Activated CD8-positive, alpha-beta memory T cell treated with anti-CD3 and anti-CD28 coated beads, Interleukin-2, amount 50 U/mL, for 1 hour (primary cell): Measurements from ENCODE around the gene ZNF282.
A peak's percentile ranks its signal among the peaks of the same experiment; 100 is the strongest.
"Not testable (repeated sequence)": the region's sequence is repeated elsewhere in the genome, so short reads cannot be mapped to it uniquely, and the experiment has no call there.

Experiments used
- DNase-seq: peaks from one replicate; pipeline ENCODE4 v3.0.0-alpha.2; 2020; ENCODE audit errors: extremely low read depth

Gene ZNF282

DNA sequence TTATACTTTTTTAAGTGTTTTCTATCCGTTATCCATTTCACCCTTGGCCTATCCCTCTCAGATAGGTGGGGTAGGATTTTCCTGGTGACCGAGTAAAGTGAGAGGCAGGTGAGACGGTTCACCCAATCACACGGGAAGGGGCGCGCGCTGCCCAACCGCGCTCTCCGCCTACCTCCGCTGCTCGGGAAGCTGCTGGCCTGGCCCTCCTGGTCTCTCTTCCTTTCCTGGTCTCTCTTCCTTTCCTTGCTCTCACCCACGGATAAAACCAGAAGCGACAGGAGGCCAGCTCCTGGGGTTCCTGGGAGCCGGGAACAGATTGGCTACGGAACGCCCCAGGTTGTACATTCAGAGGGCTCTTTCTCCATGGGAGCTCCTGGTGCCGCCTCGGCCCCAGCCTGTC is 29.8 kb downstream of the ZNF282 start:
- DNase-seq: no peak

DNA sequence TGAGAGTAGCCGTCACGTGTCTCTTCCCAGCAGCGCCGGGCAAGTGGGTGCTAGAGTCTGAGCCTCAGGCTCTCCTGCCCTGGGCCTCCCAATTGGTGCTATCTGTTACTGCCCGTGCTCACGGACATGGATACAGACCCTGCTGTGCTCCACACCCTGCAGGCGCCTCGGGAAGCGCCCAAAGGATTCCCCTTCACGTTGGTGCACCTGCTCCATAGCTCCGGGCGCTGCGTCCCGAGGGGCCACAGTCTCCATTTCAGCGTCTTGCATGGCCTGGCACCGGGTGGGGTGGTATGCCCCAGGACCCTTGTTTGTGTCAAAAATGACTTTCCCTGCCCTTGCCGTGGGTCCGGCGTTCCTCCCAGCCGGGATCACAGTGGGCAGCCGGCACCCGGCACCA is 30.3 kb downstream of the ZNF282 start:
- no peak for DNase-seq

DNA sequence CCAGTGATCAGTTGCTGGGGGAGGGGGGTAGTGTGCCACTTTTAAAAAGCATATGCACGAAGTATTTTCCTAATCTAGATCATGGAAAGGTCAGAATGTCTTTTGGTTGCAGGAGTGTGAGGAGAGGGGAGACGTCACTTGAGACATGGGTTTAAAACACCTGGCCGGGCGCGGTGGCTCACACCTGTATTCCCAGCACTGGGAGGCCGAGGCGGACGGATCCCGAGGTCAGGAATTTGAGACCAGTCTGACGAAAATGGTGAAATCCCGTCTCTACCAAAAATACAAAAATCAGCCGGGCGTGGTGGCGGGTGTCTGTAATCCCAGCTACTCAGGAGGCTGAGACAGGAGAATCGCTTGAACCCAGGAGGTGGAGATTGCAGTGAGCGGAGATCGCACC is 31.0 kb downstream of the ZNF282 start:
- DNase-seq: not testable (repeated sequence)

DNA sequence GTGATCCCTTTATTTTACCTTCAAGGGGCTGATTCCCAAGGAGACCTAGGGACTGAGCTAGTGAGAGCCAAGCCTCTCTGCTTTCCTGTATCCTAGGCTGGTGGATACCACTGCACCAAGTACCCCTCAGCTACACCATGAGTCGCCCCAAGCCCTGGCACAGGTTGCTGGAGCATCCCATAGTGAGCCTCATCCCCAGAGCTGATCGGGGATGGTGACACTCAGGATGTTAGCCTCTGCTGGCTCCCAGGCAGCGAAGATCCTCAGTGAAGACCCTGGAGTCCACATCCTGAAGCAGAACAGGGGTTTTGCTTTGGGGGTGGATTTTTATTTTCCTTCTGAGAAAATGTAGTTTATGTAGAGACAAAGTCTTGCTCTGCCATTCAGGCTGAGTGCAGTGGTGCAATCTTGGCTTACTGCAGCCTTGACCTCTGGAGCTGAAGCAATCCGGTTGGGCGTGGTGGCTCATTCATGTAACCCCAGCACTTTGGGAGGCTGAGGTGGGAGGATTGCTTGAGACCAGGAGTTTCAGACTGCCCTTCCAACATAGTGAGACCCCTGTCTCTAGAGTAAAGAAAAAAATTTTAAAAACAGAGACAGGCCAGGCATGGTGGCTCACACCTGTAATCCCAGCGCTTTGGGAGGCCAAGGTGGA is 31.6 kb downstream of the ZNF282 start:
- DNase-seq: no peak

DNA sequence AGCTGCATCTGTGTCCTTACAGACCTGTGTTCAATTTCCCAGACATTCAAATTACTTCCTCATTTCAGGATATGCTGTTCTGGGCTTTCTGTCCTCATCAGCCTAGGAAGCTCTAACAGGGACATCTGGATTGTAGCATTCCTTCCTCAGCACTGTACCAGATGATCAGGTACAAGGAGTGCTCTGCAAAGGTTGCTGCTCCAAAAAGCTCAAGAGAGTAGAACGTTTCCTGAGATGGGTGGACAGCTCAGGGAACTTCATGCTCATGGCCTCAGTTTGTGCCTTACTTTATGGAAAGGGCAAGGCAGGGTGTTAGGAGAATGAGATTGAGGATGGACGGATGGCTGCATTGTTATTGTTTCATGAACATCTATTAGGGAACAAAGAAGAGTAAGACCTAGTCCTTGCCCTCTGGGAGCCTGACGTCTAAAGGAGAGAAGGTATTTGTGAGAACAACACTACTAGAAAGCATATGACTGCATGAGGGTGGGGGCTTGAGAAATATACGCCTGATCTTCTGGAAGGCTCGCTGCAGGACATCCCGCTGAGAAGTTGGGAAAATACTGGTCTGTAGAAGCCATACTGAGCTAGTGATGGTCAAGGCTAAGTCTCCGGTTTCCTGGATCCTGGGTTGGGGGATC is 33.6 kb downstream of the ZNF282 start:
- no peak for DNase-seq

DNA sequence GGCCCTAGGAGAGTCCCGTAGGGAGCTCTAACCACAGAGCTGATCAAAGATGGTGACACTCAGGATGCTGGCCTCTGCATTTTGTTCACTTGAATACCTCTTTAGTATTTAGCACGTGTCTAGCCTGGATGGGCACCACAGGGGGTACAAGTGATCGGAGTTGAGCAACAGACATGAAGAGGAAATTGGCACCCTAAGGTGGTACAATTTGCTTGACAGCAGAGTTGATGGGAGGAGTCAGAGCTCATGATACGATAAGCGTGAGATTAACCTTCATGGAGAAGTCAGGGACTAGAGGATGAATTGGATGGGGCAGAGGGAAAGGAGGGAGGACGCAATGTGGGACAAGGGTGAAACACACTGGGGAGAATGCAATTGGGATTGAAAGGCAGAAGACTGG is 34.2 kb downstream of the ZNF282 start:
- no peak for DNase-seq

DNA sequence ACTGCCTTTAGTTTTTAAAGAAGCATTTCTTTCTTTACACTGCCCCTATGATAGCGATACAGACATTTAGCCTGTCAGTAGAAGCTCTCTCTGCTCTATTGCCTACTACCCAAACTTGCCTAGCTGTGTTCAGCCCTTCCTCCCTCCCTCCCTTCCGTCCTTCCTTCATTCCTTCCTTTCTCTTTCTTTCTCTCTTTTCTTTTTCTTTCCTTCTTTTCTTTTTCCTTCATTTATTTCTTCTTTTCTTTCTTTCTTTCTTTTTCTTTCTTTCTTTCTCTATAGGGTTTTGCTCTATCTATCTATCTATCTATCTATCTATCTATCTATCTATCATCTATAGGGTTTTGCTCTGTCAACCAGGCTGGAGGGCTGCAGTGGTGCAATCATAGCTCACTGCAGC is 37.0 kb downstream of the ZNF282 start:
- no peak for DNase-seq

DNA sequence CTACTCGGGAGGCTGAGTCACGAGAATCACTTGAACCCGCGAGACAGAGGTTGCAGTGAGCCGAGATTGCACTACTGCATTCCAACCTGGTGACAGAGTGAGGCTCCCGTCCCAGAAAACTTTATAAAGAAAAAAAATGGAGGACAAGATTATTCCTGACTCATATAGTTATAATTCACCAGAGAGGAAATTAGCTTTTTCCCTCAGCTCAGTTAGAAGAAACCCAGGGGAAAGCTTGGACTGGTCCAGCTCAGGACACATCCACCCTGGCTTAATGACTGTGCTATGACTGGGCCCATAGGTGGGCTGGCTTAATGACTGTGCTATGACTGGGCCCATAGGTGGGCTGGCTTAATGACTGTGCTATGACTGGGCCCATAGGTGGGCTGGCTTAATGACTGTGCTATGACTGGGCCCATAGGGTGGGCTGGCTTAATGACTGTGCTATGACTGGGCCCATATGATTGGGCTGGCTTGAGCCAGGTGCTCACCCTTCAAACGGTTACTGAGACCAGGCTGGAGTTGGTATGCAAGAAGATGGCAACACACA is 38.4 kb downstream of the ZNF282 start:
- DNase-seq: not testable (repeated sequence)

DNA sequence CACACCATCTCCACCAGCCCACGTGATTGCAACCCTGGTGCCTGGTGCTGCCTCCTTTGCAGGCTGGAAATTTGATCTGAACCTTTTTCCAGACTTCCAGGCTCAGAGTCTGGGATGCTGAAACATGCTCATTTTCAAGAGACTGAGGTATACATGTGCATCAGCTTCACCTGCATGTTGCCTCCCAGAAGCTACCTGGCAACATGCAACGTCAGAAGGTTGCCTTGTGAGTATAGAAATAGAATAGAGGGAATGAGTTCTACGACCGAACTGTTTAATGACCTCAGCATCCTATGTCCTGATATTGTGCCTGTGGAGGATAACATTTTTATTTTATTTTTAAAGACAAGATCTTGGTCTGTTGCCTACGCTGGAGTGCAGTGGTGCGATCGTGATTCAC is 42.2 kb downstream of the ZNF282 start:
- DNase-seq: no peak

DNA sequence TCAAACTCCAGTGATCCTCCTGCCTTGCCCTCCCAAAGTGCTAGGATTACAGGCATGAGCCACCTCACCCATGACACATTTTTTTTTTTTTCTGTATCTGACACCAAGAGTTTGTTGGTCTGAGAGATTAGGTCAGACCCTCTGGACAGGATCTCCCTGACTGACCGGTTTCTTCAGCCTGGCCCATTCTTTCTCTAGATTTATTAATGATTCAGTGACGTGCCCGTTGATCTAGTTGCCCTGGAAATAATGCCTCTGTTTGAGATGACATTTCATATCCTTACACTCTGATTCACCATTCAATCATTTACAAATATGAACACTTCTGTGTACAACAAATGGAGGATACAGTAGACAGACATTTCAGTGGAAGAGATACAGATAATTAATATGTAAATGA is 42.7 kb downstream of the ZNF282 start:
- no peak for DNase-seq

DNA sequence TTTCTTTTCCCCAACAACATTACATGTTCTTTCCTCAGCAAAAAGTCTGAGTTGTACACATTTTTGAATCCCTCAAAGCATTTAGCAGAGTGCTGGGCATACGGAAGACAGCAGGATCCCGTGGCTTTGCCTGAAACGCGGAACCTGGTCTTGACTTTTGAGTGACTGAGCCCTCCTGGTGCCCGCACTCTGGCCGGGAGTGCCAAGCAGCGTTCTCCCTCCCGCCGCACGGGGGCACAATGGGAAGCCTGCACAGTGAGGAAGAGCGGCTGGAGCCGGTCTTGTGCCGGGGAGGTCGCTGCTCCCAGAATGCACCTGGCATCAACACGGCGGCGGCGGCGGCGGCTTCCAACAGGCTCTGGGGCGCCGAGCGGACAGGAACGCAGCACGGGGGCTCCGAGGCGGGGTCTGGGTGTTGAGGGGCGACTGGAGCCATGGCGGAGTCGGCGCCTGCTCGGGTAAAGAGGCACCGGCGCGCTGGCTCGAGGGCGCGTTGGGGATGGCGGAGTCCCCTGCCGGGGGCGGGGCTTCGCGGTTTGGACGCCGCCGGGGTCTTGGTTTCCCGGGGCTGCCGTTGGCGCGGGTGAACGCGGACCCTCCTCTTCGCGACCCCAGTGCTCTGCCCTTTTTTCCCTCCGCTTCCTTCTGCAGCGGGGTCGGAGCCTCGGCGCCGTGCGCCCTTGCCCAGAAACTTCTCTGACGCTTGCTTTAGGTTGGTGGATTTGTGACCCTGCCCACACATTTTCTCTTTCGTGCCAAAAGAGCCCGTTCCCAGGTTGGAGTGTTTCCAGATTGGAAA is 44.2 kb downstream of the ZNF282 start, which contains the start of gene ZNF212:
Gene ZNF212, plus strand, starts transcription at position 307 of the 799 bp plus-strand sequence. Its CDS starts 128 bp downstream, at position 435.
- DNase-seq: peak; percentile 62

DNA sequence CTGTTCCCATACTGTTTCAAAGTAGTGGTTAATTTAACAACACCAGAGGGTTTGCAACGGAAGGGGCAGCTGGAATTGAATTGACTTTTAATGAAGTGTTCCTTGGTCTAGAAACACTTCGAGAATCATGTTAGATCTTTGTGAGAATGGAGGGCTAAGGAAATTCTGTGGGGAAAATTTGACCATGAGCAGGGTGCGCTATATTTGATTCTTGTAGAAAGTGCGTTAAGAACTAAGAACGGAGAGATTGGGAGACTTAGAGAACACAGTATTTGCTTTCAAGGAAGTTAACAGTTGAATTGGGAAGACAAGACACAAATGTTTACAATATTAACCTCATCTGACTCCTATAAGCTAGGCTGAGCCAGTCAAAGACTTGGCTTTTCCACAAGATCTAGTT is 45.3 kb downstream of the ZNF282 start:
- no peak for DNase-seq

DNA sequence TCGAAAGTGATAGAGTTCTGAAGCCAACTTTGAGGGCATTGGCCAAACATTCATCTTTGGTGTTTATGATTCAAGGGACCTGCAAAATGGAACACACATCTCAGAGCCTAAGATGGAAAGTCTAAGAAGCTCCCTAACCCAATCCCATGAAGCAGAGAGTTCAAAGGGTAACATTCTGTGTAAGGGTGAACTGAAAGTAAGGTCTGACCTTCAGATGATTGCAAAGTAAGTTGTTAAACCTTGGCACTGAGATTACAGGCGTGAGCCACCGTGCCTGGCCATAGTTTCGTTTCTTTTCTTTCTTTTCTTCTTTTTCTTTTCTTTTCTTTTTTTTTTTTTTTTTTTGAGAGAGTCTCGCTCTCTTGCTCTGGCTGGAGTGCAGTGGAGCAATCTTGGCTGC is 46.4 kb downstream of the ZNF282 start:
- no peak for DNase-seq

DNA sequence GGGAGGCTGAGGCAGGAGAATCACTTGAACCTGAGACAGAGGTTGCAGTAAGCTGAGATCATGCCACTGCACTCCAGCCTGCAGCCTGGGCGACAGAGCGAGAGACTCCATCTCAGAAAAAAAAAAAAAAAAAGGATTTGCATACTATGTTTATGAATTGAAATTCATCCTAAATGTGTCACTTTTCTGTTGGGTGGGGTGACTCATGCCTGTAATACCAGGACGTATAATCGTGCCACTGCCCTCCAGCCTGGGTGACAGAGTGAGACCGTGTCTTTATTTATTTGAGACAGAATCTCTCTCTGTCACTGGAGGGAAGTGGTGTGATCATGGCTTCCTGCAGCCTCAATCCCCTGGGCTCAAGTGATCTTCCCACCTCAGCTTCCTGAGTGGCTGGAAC is 49.9 kb downstream of the ZNF282 start:
- no peak for DNase-seq

DNA sequence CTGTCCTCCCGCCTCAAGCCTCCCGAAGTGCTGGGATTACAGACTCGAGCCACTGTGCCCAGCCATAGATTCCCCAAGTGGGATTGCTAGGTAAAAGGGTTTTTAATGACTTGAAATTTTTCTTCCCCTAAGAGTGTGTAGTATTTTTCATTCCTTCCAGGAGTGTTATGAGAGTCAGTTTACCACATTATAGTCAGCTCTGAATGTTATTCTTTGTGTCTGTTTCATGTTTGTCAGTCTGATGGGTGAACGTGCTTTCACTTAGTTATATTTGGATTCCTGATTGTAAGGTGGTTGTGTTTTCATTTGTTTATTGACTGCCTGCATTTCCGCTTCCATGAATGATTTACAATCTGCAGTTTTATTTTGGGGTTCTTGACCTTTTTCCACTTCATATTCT is 50.4 kb downstream of the ZNF282 start:
- DNase-seq: no peak

DNA sequence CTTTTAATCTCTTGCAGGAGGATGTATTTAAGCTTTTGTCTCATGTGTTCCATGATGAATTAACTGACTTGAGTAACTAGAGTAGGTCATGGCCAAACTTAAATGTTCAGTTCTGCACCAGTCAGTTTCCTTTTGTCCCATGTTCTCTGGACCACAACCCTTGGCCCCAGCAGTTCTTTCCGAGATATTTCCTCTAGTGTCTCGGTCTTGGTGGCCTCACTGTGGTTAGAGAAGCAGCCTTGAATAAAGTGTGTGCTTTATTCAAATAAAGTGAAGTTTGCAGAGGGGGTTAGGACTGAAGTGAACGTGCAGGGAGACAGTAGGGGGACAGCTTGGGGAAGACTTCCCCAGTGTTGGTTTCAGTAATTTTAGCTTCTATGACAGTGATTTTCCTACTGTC is 53.4 kb downstream of the ZNF282 start:
- no peak for DNase-seq

DNA sequence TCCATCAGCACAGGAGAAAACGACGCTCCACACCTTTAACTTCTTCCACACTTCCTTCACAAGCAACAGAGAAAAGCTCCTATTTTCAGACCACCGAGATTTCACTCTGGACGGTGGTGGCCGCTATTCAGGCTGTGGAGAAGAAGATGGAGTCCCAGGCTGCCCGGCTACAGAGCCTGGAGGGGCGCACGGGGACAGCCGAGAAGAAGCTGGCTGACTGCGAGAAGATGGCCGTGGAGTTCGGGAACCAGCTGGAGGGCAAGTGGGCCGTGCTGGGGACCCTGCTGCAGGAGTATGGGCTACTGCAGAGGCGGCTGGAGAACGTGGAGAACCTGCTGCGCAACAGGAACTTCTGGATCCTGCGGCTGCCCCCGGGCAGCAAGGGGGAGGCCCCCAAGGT is 54.8 kb downstream of the ZNF282 start:
- not testable (repeated sequence) for DNase-seq

DNA sequence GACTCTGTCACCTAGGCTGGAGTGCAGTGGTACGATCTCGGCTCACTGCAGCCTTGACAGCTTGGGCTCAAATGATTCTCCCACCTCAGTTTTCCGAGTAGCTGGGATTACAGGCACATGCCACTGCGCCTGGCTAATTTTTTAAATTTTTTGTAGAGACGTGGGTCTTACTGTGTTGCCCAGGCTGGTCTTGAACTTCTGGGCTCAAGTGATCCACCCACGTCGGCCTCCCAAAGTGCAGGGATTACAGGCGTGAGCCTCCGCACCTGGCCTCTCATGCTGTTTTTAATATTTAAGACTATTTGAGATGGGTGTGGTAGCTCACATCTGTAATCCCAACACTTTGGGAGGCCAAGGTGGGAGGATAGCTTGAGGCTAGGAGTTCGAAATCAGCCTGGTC is 56.2 kb downstream of the ZNF282 start:
- DNase-seq: not testable (repeated sequence)

DNA sequence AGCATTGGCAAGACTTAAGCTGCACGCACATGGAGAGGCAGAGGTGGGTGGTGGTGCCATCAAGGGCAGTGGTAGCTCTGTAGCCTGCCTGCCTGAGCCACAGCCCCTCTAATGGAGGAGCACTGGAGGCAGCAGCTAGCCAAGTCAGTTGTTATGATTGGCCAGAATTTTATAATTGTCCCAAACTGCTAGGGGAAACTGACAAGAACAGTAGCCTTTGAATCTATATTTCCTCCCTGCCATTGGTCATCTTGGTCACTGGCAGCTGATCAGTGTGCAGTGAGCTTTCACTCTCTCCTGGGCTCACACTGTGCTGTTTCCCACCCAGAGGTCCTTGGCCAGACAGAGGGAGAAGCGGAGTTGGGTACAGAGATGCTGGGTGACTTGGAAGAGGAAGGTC is 57.0 kb downstream of the ZNF282 start:
- DNase-seq: no peak

DNA sequence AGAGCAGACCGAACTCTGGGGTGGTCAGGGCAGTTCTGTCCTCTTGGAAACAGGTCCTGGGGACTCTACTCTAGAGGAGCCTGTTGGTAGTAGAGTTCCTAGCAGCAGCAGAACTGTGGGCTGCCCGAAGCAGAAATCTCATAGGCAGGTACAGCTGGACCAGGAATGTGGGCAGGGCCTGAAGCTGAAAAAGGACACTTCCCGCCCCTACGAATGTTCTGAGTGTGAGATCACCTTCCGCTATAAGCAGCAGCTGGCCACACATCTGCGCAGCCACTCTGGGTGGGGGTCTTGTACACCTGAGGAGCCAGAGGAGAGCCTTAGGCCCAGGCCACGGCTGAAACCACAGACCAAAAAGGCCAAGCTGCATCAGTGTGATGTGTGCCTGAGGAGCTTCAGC is 58.3 kb downstream of the ZNF282 start:
- no peak for DNase-seq

DNA sequence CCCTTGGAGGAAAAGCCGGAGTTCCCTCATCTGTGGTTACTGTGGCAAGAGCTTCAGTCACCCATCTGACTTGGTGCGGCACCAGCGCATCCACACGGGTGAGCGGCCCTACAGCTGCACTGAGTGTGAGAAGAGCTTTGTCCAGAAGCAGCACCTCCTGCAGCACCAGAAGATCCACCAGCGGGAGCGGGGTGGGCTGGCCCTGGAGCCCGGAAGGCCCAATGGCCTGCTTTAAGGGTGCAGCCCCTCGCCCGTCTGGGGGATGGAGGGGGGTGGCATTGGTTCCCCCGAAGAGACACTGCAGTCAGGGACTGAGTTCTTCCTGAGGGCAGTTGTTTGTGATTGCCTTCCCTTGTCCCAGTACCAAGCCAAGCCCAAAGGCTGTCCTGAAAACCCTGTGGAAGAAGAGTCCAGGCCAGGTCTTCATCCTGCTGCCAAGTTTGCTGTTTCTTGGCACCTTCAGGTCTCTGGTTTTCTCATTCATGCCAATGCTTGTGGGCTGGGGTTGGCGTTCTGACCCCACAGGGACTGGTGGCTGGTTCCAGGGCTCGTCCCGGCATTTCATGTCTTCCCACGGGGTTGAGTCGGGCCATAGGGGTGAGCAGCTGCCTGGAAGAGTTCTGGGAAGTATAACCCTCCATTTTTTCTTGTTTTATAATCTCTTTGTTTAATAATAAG is 59.0 kb downstream of the ZNF282 start:
- DNase-seq: no peak

DNA sequence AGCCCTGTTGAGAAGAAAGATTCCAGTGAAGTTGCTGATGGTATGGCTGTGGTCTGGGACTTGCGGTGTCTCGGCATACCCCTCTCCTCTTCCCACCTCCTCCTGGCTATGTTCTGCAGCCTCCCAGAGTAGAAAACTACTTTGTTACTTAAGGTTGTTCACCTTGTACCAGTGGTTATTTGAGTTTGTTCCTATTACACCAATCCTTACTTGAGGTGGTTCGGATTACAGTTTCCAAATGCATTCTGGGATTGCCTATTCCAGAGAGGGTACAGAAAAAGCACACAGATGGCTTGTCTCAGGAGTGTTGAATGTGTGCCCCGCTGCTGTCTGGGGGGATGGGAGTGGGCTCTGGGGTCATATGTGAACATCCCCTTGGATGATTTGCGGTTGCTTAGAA is 59.8 kb downstream of the ZNF282 start:
- DNase-seq: no peak
